ENCODE measurements around the gene STX17. TPM values are rescaled to one million over a fixed set of nuclear protein-coding genes. Genes with fewer than 3 reads are reported as not detected.

Gene STX17
- total and polyA plus RNA-seq, 2 of the 13 experiments (the other 11 are each of a cell fraction or from before 2014, with no cell fraction given), result 8.3 to 25.7 TPM

DNA sequence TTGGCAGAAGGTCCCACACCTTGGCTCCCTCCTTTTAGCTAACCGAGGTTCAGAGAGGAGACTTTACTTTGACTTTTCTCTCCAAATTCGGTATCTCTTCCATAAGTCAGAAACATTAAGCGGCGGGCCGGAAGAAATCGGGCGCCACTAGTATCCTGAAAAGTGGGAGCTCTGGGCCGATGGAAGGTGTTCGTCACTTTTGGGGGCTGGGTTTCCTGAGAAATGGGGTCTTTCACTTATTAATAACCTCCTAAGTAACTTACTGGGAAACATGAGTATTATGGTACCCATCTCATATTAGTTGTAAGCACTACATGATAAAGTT, 716 bp downstream of the STX17 start:
- TF ChIP-seq ZNF737 (CRISPR knock-in tag; IDR thresholded peaks at IDR 0.05; ENCODE audit: borderline replicate concordance) (no peak), KDM4B (CRISPR knock-in tag; IDR thresholded peaks at IDR 0.05) (0 out of 2 replicates have a peak, but pooled peaks have one; percentile 1), ZNF547 (CRISPR knock-in tag; IDR thresholded peaks at IDR 0.05) (0 out of 2 replicates have a peak, but pooled peaks have one; percentile 2), GABPB1 (CRISPR knock-in tag; IDR thresholded peaks at IDR 0.05) (peak; percentile 9; the same call in 1 of the 2 replicates), ELF4 (CRISPR knock-in tag; IDR thresholded peaks at IDR 0.05; ENCODE audit: borderline replicate concordance) (0 out of 2 replicates have a peak, but pooled peaks have one; percentile 26), NR2C2 (CRISPR knock-in tag; IDR thresholded peaks at IDR 0.05; ENCODE audit: borderline replicate concordance) (0 out of 2 replicates have a peak, but pooled peaks have one; percentile 1), ZNF12 (CRISPR knock-in tag; IDR thresholded peaks at IDR 0.05) (no peak), GABPA (IDR thresholded peaks at IDR 0.05; ENCODE audit: low read depth, low read length) (no peak), GABPA (CRISPR knock-in tag; IDR thresholded peaks at IDR 0.05; ENCODE audit: low read depth) (peak; percentile 53; the same call in 1 of the 2 replicates), ZNF816 (CRISPR knock-in tag; IDR thresholded peaks at IDR 0.05; ENCODE audit: borderline replicate concordance) (peak; percentile 54; the same call in 1 of the 2 replicates)

More for the DNA sequence above, 716 bp downstream of the STX17 start:
- in situ Hi-C loops (cut with HindIII; ENCODE audit: extremely low pct_ligation_motif_present, low pct_unique_long_range_greater_than_20kb) (loop anchor here (5.0 kb wide), 1 partner anchor 85 kb away; the partner anchor contains the start of gene NR4A3), intact Hi-C loops (cut with micrococcal nuclease; ENCODE audit: unreplicated experiment) (loop anchor here (2.0 to 5.0 kb wide), 3 partner anchors 86 to 192 kb away; partner anchors contain the start of genes ERP44, INVS and NR4A3)
- 0% methylated on average over 9 of the region's 9 CpGs for WGBS (ENCODE audit: low lambda C conversion rate)
- Histone ChIP-seq H3K9me3 (ENCODE audit: low read length) (no peaks in the 10 kb centered on the region), H3K27ac (ENCODE audit: extremely low read length, insufficient read depth, low read length) (peak overlapping the region; percentile 92), H2AFZ (ENCODE audit: low read length) (no peak overlapping the region), H3K9ac (ENCODE audit: insufficient read depth, low read depth, low read length) (peak overlapping the region; percentile 97), H3K4me3 (replicated peaks in 1 of 3; ENCODE audit: insufficient read depth in 1 of 3, low read depth in 2 of 3, low read length in 3 of 3) (peak overlapping the region; percentile 80 to 96 (median 83)), H3K36me3 (replicated peaks in 1 of 2; ENCODE audit: control insufficient read depth in 1 of 2, insufficient read depth in 2 of 2, low read length in 2 of 2) (no peaks in the 10 kb centered on the region), H3K79me2 (ENCODE audit: insufficient read depth, low read length) (peaks cover 21% of the 10 kb centered on the region), H3K27me3 (ENCODE audit: control insufficient read depth in 1 of 2, insufficient read depth in 2 of 2, low read length in 2 of 2) (no peaks in the 10 kb centered on the region; a peak in 1 of 5 replicates), H4K20me1 (ENCODE audit: insufficient read depth, low read length) (0 out of 2 replicates have a peak, but pooled peaks cover 2% of the 10 kb centered on the region), H3K4me1 (ENCODE audit: insufficient read depth, low read length) (peaks cover 21% of the 10 kb centered on the region), H3K4me2 (ENCODE audit: low read depth, low read length) (peak overlapping the region; percentile 84)
- FAIRE-seq, result no peak
- no peak for ATAC-seq
- ChIA-PET POLR2A (interaction anchor here (0.9 to 1.8 kb wide), 4 partner anchors 8 to 803 kb away, joined by 3 to 7 read pairs (median 4); partner anchors contain the start of genes ALG2, NR4A3 and SEC61B), CTCF (ENCODE audit: low intra/inter-chr PET ratio, low total read pairs) (no interaction called here)
- no peak for DNase-seq (ENCODE audit: low spot score)
- no TSS peak for BruUV-seq (replicated peaks)

Data from HepG2 (cell line).